H9 (cell line): ENCODE measurements around the gene RALY. TPM values are rescaled to one million over a fixed set of nuclear protein-coding genes. Genes with fewer than 3 reads are reported as not detected.

ENCODE experiments used
- DNase-seq: peaks from one replicate; pipeline ENCODE4 v3.0.0-alpha.2; 2017
- H2AFZ ChIP-seq: one replicate; pipeline ENCODE4 v1.6.1; 2013; ENCODE audit warnings: mild to moderate bottlenecking, low read length, control low read depth, moderate library complexity
- H2AK5ac ChIP-seq: 2 replicates; pipeline ENCODE4 v1.6.1; 2013; ENCODE audit warnings: low read length, control low read depth, mixed read lengths; ENCODE audit not compliant: insufficient read length
- H2BK120ac ChIP-seq: one replicate; pipeline ENCODE4 v1.6.1; 2013; ENCODE audit warnings: low read depth, mild to moderate bottlenecking, low read length, control low read depth, inconsistent platforms; ENCODE audit not compliant: poor library complexity, severe bottlenecking
- H2BK12ac ChIP-seq: 2 replicates; pipeline ENCODE4 v1.6.1; 2013; ENCODE audit warnings: low read length, control low read depth, mixed read lengths, low read depth; ENCODE audit not compliant: insufficient read length
- H2BK15ac ChIP-seq: 2 replicates; pipeline ENCODE4 v1.6.1; 2013; ENCODE audit warnings: low read depth, low read length, control low read depth
- H2BK20ac ChIP-seq: one replicate; pipeline ENCODE4 v1.6.1; 2013; ENCODE audit warnings: low read depth, mild to moderate bottlenecking, low read length, control low read depth, inconsistent platforms; ENCODE audit not compliant: poor library complexity, severe bottlenecking
- H2BK5ac ChIP-seq: 2 replicates; pipeline ENCODE4 v1.6.1; 2013; ENCODE audit warnings: low read length, control low read depth, mixed read lengths; ENCODE audit not compliant: insufficient read length
- H3K14ac ChIP-seq: 2 replicates; pipeline ENCODE4 v1.6.1; 2013; ENCODE audit warnings: low read length, control low read depth; ENCODE audit not compliant: insufficient read depth
- H3K18ac ChIP-seq: 2 replicates; pipeline ENCODE4 v1.6.1; 2013; ENCODE audit warnings: low read depth, mild to moderate bottlenecking, mixed read lengths, low read length, control low read depth; ENCODE audit not compliant: insufficient read length
- H3K23ac ChIP-seq: 2 replicates; pipeline ENCODE4 v1.6.1; 2013; ENCODE audit warnings: low read length, control low read depth, mixed read lengths, low read depth; ENCODE audit not compliant: insufficient read length
- H3K23me2 ChIP-seq: 2 replicates; pipeline ENCODE4 v1.6.1; 2013; ENCODE audit warnings: low read depth, mild to moderate bottlenecking, mixed read lengths, low read length, control low read depth; ENCODE audit not compliant: insufficient read length, poor library complexity, severe bottlenecking
- H3K27ac ChIP-seq: 2 replicates; pipeline ENCODE4 v1.5.1; 2013; ENCODE audit warnings: low read length, control low read depth, mixed read lengths, low read depth; ENCODE audit not compliant: insufficient read length
- H3K27me3 ChIP-seq: 2 replicates; pipeline ENCODE4 v1.6.1; 2013; ENCODE audit warnings: low read length, control low read depth, inconsistent platforms; ENCODE audit not compliant: insufficient read depth
- H3K4ac ChIP-seq: 2 replicates; pipeline ENCODE4 v1.6.1; 2013; ENCODE audit warnings: low read depth, mild to moderate bottlenecking, control low read depth, inconsistent platforms, low read length, moderate library complexity
- H3K4me1 ChIP-seq: 2 replicates; pipeline ENCODE4 v1.6.1; 2013; ENCODE audit warnings: low read length, control low read depth, inconsistent platforms; ENCODE audit not compliant: insufficient read depth
- H3K4me2 ChIP-seq: 2 replicates; pipeline ENCODE4 v1.6.1; 2013; ENCODE audit warnings: low read length, control low read depth, mixed read lengths; ENCODE audit not compliant: insufficient read length, insufficient read depth
- H3K56ac ChIP-seq: 2 replicates; pipeline ENCODE4 v1.6.1; 2013; ENCODE audit warnings: low read depth, mild to moderate bottlenecking, mixed read lengths, low read length, control low read depth; ENCODE audit not compliant: insufficient read length
- H3K79me1 ChIP-seq: 2 replicates; pipeline ENCODE4 v1.6.1; 2013; ENCODE audit warnings: low read depth, mild to moderate bottlenecking, moderate library complexity, low read length, control low read depth, inconsistent platforms; ENCODE audit not compliant: insufficient read depth, poor library complexity, severe bottlenecking
- H3K79me2 ChIP-seq: 2 replicates; pipeline ENCODE4 v1.6.1; 2013; ENCODE audit warnings: low read length, control low read depth, inconsistent platforms; ENCODE audit not compliant: insufficient read depth
- H3K9ac ChIP-seq: 2 replicates; pipeline ENCODE4 v1.6.1; 2013; ENCODE audit warnings: low read length, control low read depth, mixed read lengths; ENCODE audit not compliant: insufficient read length; ENCODE audit errors: extremely low read depth
- H3K9me3 ChIP-seq: one replicate; pipeline ENCODE4 v1.6.1; 2013; ENCODE audit warnings: low read depth, low read length, inconsistent platforms; ENCODE audit not compliant: control insufficient read depth
- H3T11ph ChIP-seq: one replicate; pipeline ENCODE4 v1.6.1; 2013; ENCODE audit warnings: mild to moderate bottlenecking, low read length, control low read depth, inconsistent platforms
- H4K20me1 ChIP-seq: one replicate; pipeline ENCODE4 v1.6.1; 2013; ENCODE audit not compliant: control insufficient read depth, insufficient read length, insufficient read depth
- H4K5ac ChIP-seq: 2 replicates; pipeline ENCODE4 v1.6.1; 2013; ENCODE audit warnings: low read depth, mild to moderate bottlenecking, mixed read lengths, low read length, control low read depth; ENCODE audit not compliant: insufficient read length
- H4K8ac ChIP-seq: replicated peaks from 2 replicates; pipeline ENCODE4 v1.6.1; 2013; ENCODE audit warnings: low read length, control low read depth, mixed read lengths, low read depth; ENCODE audit not compliant: insufficient read length
- H4K91ac ChIP-seq: 2 replicates; pipeline ENCODE4 v1.6.1; 2013; ENCODE audit warnings: low read depth, mild to moderate bottlenecking, moderate library complexity, mixed read lengths, low read length, control low read depth; ENCODE audit not compliant: insufficient read length
- H3K27ac Mint-ChIP-seq, 3 experiments: 2 replicates in 2 of 3; 3 replicates in 1 of 3; pipeline ENCODE4 v1.8.0; 2020 to 2021; ENCODE audit warnings: mixed read lengths in 3 of 3, mild to moderate bottlenecking in 1 of 3, moderate library complexity in 1 of 3
- H3K27me3 Mint-ChIP-seq: 2 replicates; pipeline ENCODE4 v1.8.0; 2021; ENCODE audit warnings: low read depth, mild to moderate bottlenecking, moderate library complexity, mixed read lengths
- H3K36me3 Mint-ChIP-seq, 3 experiments: 2 replicates in 2 of 3; 3 replicates in 1 of 3; pipeline ENCODE4 v1.8.0; 2020 to 2021; ENCODE audit warnings: low read depth in 3 of 3, mixed read lengths in 3 of 3; ENCODE audit not compliant: insufficient read depth in 1 of 3
- H3K4me1 Mint-ChIP-seq, 2 experiments: 2 replicates each; pipeline ENCODE4 v1.8.0; 2020; ENCODE audit warnings: mixed read lengths in 2 of 2
- H3K4me3 Mint-ChIP-seq, 2 experiments: 2 replicates in 1 of 2; 3 replicates in 1 of 2; pipeline ENCODE4 v1.8.0; 2020 to 2021; ENCODE audit warnings: mild to moderate bottlenecking in 2 of 2, mixed read lengths in 2 of 2, moderate library complexity in 1 of 2
- H3K9me3 Mint-ChIP-seq, 2 experiments: 2 replicates in 1 of 2; 3 replicates in 1 of 2; pipeline ENCODE4 v1.8.0; 2020; ENCODE audit warnings: mild to moderate bottlenecking in 2 of 2, mixed read lengths in 2 of 2, moderate library complexity in 1 of 2
- WGBS: extraction: QIAGEN DNeasy Blood & Tissue Kit; methylation state at CpG from one replicate; pipeline ENCODE4 v1.1.7; 2013; ENCODE audit warnings: missing lambda C conversion rate, low lambda C conversion rate, mixed read lengths; ENCODE audit not compliant: insufficient read length; ENCODE audit errors: extremely low coverage; 5-methylcytosine and 5-hydroxymethylcytosine counted together
- total RNA-seq: library from RNA; stranded (reverse); gene quantifications from 2 replicates; pipeline ENCODE4 v1.2.1, GENCODE V29; 2021
- TF ChIP-seq, protein P1 (sequence below): fragments of 200-600 bp; sonication (generic); conservative IDR thresholded peaks from 3 replicates; pipeline ENCODE4 v1.8.0; 2021; ENCODE audit warnings: antibody characterized with exemption, mild to moderate bottlenecking

Gene RALY
- total RNA-seq, 1 experiment from 2014 or later, result 199 TPM

DNA sequence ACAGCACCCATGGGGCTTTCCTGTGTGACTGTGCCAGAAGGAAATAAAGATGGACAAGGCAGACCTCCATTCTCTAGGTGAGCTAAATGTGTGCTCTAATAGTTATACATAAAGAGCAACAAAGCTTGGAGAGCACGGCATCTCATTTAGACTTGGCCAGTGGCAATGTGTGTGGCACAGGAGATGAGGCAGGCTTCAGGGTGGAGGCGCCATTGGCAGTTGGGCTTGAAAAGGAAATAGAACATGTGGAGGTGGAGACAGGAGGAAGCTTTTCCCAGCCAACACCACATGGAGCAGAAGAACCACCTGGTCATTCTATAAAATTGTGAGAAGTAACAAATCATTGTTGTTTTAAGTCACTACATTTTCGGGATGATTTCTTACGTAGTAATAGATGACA lies 3.6 kb upstream of the RALY start:
- no peak overlapping the region for H3K14ac ChIP-seq
- H3K9me3 ChIP-seq, result no peaks in the 10 kb centered on the region
- no peak overlapping the region for H4K91ac ChIP-seq
- no peak overlapping the region for H2BK15ac ChIP-seq
- H3T11ph ChIP-seq, result no peak overlapping the region
- peaks cover 5% of the 10 kb centered on the region; the same call in 1 of the 2 replicates for H3K79me2 ChIP-seq
- H3K36me3 Mint-ChIP-seq, result peaks cover 0 to 12% (median 11%) of the 10 kb centered on the region in 3 experiments; a peak in 4 of 7 replicates
- no peaks in the 10 kb centered on the region for H3K4me1 ChIP-seq
- H4K8ac ChIP-seq, result no peak overlapping the region
- H4K5ac ChIP-seq, result no peak overlapping the region
- no peaks in the 10 kb centered on the region; a peak in 1 of 5 replicates for H3K9me3 Mint-ChIP-seq
- H3K18ac ChIP-seq, result no peak overlapping the region
- H3K4me3 Mint-ChIP-seq, result no peak overlapping the region
- H3K9ac ChIP-seq, result no peak overlapping the region
- no peak overlapping the region for H2BK12ac ChIP-seq
- no peak overlapping the region for H2AFZ ChIP-seq
- H3K27me3 Mint-ChIP-seq, result no peaks in the 10 kb centered on the region
- TF ChIP-seq, protein P1, sequence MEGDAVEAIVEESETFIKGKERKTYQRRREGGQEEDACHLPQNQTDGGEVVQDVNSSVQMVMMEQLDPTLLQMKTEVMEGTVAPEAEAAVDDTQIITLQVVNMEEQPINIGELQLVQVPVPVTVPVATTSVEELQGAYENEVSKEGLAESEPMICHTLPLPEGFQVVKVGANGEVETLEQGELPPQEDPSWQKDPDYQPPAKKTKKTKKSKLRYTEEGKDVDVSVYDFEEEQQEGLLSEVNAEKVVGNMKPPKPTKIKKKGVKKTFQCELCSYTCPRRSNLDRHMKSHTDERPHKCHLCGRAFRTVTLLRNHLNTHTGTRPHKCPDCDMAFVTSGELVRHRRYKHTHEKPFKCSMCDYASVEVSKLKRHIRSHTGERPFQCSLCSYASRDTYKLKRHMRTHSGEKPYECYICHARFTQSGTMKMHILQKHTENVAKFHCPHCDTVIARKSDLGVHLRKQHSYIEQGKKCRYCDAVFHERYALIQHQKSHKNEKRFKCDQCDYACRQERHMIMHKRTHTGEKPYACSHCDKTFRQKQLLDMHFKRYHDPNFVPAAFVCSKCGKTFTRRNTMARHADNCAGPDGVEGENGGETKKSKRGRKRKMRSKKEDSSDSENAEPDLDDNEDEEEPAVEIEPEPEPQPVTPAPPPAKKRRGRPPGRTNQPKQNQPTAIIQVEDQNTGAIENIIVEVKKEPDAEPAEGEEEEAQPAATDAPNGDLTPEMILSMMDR, result no peak
- no peak overlapping the region for H3K27ac Mint-ChIP-seq
- no peak overlapping the region for H3K56ac ChIP-seq
- H3K27ac ChIP-seq, result no peak overlapping the region
- H4K20me1 ChIP-seq, result no peaks in the 10 kb centered on the region
- H3K23ac ChIP-seq, result no peak overlapping the region
- H2AK5ac ChIP-seq, result no peak overlapping the region
- H3K4me2 ChIP-seq, result no peak overlapping the region
- no peak overlapping the region for H2BK20ac ChIP-seq
- no peak overlapping the region for H2BK5ac ChIP-seq
- no peak overlapping the region for H3K4ac ChIP-seq
- no peak overlapping the region for H2BK120ac ChIP-seq
- H3K27me3 ChIP-seq, result no peaks in the 10 kb centered on the region
- H3K79me1 ChIP-seq, result no peaks in the 10 kb centered on the region
- no CpG with 5 or more reads among the region's 4 CpGs for WGBS
- no peak for DNase-seq
- peaks cover 15 to 19% of the 10 kb centered on the region in 2 experiments for H3K4me1 Mint-ChIP-seq
- H3K23me2 ChIP-seq, result peaks cover 14% of the 10 kb centered on the region
